ENCODE results near the gene FTO. TPM values are rescaled to one million over a fixed set of nuclear protein-coding genes. Genes with fewer than 3 reads are reported as not detected.

FTO gene
- polyA plus RNA-seq, 3 donors: 16.8 to 51.0 (median 37.7) TPM

DNA sequence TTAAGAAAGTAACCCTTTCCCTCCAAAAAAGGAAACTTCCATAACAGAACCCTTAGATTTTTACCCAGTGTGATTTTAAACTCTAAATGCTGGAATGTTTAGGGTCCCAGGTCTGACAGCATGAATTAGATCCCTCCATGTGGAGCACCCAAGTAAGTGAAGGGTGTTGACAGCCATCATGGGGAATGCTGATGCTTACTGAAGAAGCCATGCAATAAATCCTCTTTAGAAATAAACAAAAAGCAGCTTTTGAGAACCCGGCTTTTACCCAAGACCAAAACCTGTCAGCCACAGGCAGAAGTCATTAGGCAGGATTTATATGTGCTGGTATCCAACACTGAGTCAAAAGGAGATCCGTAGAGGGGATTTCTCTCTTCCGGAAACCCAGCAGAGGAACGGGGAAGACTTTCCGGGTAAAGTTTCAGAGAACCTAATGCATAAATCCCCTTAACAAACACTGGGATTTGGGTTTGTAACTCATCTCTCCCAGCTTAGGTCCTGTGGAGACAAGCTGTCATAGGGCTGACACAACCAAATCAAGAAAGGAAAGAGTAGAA is 295.1 kb downstream of the FTO start:
- TF ChIP-seq, protein P1, sequence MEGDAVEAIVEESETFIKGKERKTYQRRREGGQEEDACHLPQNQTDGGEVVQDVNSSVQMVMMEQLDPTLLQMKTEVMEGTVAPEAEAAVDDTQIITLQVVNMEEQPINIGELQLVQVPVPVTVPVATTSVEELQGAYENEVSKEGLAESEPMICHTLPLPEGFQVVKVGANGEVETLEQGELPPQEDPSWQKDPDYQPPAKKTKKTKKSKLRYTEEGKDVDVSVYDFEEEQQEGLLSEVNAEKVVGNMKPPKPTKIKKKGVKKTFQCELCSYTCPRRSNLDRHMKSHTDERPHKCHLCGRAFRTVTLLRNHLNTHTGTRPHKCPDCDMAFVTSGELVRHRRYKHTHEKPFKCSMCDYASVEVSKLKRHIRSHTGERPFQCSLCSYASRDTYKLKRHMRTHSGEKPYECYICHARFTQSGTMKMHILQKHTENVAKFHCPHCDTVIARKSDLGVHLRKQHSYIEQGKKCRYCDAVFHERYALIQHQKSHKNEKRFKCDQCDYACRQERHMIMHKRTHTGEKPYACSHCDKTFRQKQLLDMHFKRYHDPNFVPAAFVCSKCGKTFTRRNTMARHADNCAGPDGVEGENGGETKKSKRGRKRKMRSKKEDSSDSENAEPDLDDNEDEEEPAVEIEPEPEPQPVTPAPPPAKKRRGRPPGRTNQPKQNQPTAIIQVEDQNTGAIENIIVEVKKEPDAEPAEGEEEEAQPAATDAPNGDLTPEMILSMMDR (IDR thresholded peaks at IDR 0.05): no peak
- H3K9ac ChIP-seq (ENCODE audit: insufficient read depth, low read length, poor library complexity, severe bottlenecking): no peak overlapping the region
- H3K4me2 ChIP-seq (replicated peaks; ENCODE audit: extremely low read depth, low read length, poor library complexity, severe bottlenecking): no peak overlapping the region
- no peak overlapping the region for H3K27ac Mint-ChIP-seq
- H3K4me1 Mint-ChIP-seq: no peaks in the 10 kb centered on the region
- peaks cover 0 to 5% of the 10 kb centered on the region in 2 donors for H3K36me3 Mint-ChIP-seq
- no peaks in the 10 kb centered on the region for H3K9me3 ChIP-seq (replicated peaks in 1 of 2; ENCODE audit: control insufficient read depth in 1 of 2, insufficient read depth in 1 of 2, low read length in 2 of 2)
- H3K27me3 Mint-ChIP-seq (ENCODE audit: low read depth in 3 of 3): peaks cover 0 to 1% (median 0%) of the 10 kb centered on the region in 3 donors
- H2AFZ ChIP-seq (ENCODE audit: insufficient read depth, low read depth, low read length, poor library complexity, severe bottlenecking): no peak overlapping the region
- intact Hi-C loops (cut with micrococcal nuclease): no loop called here
- peaks cover 0 to 13% (median 5%) of the 10 kb centered on the region in 7 donors for H3K9me3 Mint-ChIP-seq
- H3K27me3 ChIP-seq (ENCODE audit: control insufficient read depth in 2 of 2, insufficient read depth in 2 of 2, low read length in 2 of 2): no peaks in the 10 kb centered on the region
- 80% methylated on average over 1 of the region's 5 CpGs for WGBS (ENCODE audit: insufficient coverage)
- H3K36me3 ChIP-seq (replicated peaks in 1 of 2; ENCODE audit: control insufficient read depth in 1 of 2, insufficient read depth in 2 of 2, low read length in 2 of 2): no peaks in the 10 kb centered on the region
- H3K79me2 ChIP-seq (ENCODE audit: insufficient read depth, low read length): no peaks in the 10 kb centered on the region
- H3K4me3 Mint-ChIP-seq: no peak overlapping the region
- H3K4me1 ChIP-seq (ENCODE audit: control insufficient read depth in 1 of 2, insufficient read depth in 2 of 2, low read length in 2 of 2): no peaks in the 10 kb centered on the region
- H3K4me3 ChIP-seq (replicated peaks in 1 of 3; ENCODE audit: low read depth in 2 of 3, low read length in 3 of 3): no peak overlapping the region
- no peak for DNase-seq
- H3K27ac ChIP-seq (ENCODE audit: low read depth in 1 of 2, low read length in 2 of 2): no peak overlapping the region
- no peaks in the 10 kb centered on the region for H4K20me1 ChIP-seq (ENCODE audit: insufficient read depth, low read length)

DNA sequence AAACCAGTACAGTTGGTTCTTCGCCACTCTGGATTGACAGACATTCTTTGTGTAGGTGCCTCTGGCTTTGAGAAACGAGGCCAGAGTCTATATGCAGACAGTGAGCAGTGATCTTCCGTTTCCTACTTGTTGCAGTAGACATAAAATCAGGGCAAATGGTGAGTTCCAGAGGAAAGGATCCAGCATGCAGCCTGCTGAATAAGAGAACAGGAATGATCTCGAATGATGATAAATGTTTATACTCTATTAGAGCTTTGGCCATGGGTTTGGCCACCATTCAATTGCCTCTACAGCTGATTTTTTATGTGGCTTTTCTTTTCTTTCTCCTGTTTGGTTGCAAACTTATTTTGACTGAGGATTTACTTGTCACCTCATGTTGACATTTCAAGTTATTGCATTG is 295.9 kb downstream of the FTO start:
- Histone ChIP-seq H3K79me2 (ENCODE audit: insufficient read depth, low read length) (no peaks in the 10 kb centered on the region), H3K4me1 (ENCODE audit: control insufficient read depth in 1 of 2, insufficient read depth in 2 of 2, low read length in 2 of 2) (no peaks in the 10 kb centered on the region), H3K4me2 (replicated peaks; ENCODE audit: extremely low read depth, low read length, poor library complexity, severe bottlenecking) (no peak overlapping the region), H3K4me3 (replicated peaks in 1 of 3; ENCODE audit: low read depth in 2 of 3, low read length in 3 of 3) (no peak overlapping the region), H3K27ac (ENCODE audit: low read depth in 1 of 2, low read length in 2 of 2) (no peak overlapping the region), H4K20me1 (ENCODE audit: insufficient read depth, low read length) (no peaks in the 10 kb centered on the region), H3K27me3 (ENCODE audit: control insufficient read depth in 2 of 2, insufficient read depth in 2 of 2, low read length in 2 of 2) (no peaks in the 10 kb centered on the region), H2AFZ (ENCODE audit: insufficient read depth, low read depth, low read length, poor library complexity, severe bottlenecking) (no peak overlapping the region), H3K36me3 (replicated peaks in 1 of 2; ENCODE audit: control insufficient read depth in 1 of 2, insufficient read depth in 2 of 2, low read length in 2 of 2) (no peaks in the 10 kb centered on the region), H3K9ac (ENCODE audit: insufficient read depth, low read length, poor library complexity, severe bottlenecking) (no peak overlapping the region), H3K9me3 (replicated peaks in 1 of 2; ENCODE audit: control insufficient read depth in 1 of 2, insufficient read depth in 1 of 2, low read length in 2 of 2) (no peaks in the 10 kb centered on the region)
- H3K4me1 Mint-ChIP-seq: no peaks in the 10 kb centered on the region
- H3K27me3 Mint-ChIP-seq (ENCODE audit: low read depth in 3 of 3): peaks cover 0 to 1% (median 0%) of the 10 kb centered on the region in 3 donors
- WGBS (ENCODE audit: insufficient coverage): 100% methylated on average over 3 of the region's 4 CpGs
- peaks cover 0 to 13% (median 5%) of the 10 kb centered on the region in 7 donors for H3K9me3 Mint-ChIP-seq
- H3K27ac Mint-ChIP-seq: no peak overlapping the region
- intact Hi-C loops (cut with micrococcal nuclease): no loop called here
- TF ChIP-seq, protein P1 (IDR thresholded peaks at IDR 0.05): no peak
- peaks cover 0 to 5% of the 10 kb centered on the region in 2 donors for H3K36me3 Mint-ChIP-seq
- no peak overlapping the region for H3K4me3 Mint-ChIP-seq
- DNase-seq: no peak

All from CD14-positive monocyte (primary cell).